GM12891 (cell line): ENCODE results near the gene RHEB.

Experiments used
- PAX5 ChIP-seq: IDR thresholded peaks from 2 replicates; pipeline ENCODE4 v1.6.1; 2011; ENCODE audit warnings: low read length, moderate library complexity, mild to moderate bottlenecking; ENCODE audit not compliant: insufficient read depth, severe bottlenecking
- POLR2A ChIP-seq: IDR thresholded peaks from 2 replicates; pipeline ENCODE4 v1.6.1; 2011; ENCODE audit warnings: low read depth, low read length, control low read depth
- POLR2AphosphoS5 ChIP-seq: IDR thresholded peaks from 2 replicates; pipeline ENCODE4 v1.6.1; 2011; ENCODE audit warnings: low read depth, low read length, control low read depth
- POU2F2 ChIP-seq: IDR thresholded peaks from 2 replicates; pipeline ENCODE4 v1.6.1; 2011; ENCODE audit warnings: low read depth, mild to moderate bottlenecking, control low read depth, low read length, moderate library complexity
- TAF1 ChIP-seq: IDR thresholded peaks from 2 replicates; pipeline ENCODE4 v1.6.1; 2011; ENCODE audit warnings: low read depth, low read length, control low read depth

DNA sequence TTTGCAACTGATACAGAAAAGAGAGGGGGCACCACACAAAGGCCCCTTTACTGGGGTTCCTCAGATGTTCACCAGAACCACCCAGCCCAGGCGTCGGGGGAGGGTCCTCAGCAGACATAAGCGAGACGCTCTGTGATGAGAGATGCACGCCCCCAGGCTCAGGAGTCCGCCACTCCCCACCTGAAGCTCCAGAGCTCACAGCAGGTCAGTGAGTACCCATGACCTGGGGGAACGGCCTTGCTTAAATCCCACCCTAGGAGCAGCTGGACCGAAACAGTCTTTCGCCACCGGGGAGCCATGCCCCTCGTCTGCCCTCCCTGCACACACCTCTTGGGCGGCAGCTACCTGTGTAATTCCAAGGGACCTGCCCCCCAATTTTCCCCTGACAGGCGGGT, 82.5 kb downstream of the RHEB start:
- TF ChIP-seq POLR2A (no peak), POLR2AphosphoS5 (no peak), TAF1 (no peak), POU2F2 (no peak), PAX5 (no peak)
